GM19395 (cell line): ENCODE measurements around the gene PIP5K1C.
A peak's percentile ranks its signal among the peaks of the same experiment; 100 is the strongest.

Experiments
- ATAC-seq: cut with Tn5 transposase; IDR thresholded peaks from one replicate; pipeline ENCODE4 v1.9.1; 2021; ENCODE audit warnings: mild to moderate bottlenecking, moderate library complexity; ENCODE audit not compliant: unreplicated experiment

The PIP5K1C gene

DNA sequence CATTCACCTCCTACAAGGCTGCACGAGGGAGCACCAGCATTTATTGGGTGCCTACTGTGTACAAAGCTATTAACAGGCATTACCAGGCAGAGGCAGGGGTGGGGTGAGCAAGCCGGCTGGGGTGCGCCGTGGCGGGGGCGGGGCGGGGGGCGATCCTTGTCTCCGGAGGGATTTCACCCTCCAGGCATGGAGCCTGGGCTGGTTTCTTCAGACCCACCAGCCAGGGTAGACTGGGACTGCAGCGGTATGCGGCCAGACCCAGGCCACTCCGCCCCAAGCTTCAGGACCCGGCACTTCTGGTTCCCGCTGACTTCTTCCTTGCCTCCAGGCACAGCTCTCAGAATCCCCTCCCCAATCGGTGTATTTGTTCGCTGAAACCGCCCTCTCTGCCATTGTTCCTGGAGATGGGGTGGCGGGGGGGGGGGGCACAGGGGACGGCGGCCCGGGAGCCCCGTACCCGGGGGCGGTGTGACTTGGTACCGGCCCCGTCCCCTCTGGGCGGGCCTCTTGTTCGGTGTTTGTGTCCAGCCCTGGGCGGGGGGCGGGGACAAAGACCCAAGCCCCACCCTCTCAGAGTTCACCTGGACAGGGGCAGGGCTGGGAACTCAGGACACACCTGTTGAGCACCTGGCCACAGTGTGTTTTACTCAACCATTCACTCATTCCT lies 22.3 kb upstream of the PIP5K1C start:
- no peak for ATAC-seq

GRCh38 chr19:3721887-3722442 lies 21.7 kb upstream of the PIP5K1C start:
- ATAC-seq, result no peak

DNA sequence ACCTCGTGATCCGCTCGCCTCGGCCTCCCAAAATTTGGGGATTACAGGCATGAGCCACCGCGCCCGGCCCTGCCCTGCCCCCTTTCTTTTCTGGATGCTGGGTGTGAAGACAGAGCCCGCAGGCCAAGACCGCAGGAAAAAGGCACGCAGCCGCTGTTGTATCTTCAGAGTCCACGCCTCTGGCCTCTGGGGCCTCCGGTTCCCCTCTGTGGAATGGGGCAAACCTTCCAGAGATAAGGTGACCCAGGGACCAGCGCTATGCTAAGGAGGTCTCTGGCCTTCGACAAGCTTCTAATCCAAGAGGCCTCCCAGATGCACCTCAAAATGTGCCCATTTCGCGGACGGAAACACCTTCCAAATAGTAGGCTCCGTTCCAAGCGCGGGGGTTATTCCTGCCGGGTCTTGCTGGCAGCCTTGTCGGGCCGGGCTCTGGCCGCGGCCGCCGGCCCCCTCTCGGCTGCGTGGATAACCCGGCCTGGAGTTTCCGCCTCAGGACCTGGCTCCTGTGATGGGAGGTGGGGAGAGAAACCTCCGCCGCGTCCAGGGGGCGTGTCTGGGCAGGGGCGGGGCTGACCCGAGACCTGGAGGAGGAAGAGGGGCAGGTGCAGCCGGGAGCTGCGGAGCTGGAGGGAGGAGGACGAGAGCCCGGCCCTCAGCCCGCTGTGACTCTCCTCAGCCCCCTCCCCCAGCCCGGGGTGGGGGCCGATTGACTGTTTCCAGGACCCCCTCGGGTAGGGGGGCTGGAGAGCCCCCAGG lies 21.0 kb upstream of the PIP5K1C start:
- ATAC-seq, result no peak

GRCh38 chr19:3720349-3720917 lies 20.2 kb upstream of the PIP5K1C start:
- ATAC-seq, result no peak

DNA sequence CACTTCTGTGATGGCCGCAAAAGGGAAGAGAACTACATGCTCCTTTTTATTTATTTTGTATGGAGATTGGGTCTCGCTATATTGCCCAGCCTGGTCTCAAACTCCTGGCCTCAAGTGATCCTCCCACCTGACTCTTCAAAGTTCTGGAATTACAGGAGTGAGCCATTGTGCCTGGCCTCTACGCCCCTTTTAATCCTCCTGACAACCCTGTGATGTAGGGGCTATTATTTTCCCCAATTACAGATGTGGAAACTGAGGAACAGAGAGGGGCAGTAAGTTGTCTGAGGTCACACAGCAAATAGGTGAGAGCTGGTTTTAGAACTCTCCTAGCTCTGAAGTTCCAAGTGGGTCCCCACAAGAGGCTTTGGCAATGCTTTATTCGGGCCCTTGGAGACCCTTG lies 19.6 kb upstream of the PIP5K1C start:
- no peak for ATAC-seq

GRCh38 chr19:3716147-3716668 lies 15.9 kb upstream of the PIP5K1C start:
- ATAC-seq, result no peak

DNA sequence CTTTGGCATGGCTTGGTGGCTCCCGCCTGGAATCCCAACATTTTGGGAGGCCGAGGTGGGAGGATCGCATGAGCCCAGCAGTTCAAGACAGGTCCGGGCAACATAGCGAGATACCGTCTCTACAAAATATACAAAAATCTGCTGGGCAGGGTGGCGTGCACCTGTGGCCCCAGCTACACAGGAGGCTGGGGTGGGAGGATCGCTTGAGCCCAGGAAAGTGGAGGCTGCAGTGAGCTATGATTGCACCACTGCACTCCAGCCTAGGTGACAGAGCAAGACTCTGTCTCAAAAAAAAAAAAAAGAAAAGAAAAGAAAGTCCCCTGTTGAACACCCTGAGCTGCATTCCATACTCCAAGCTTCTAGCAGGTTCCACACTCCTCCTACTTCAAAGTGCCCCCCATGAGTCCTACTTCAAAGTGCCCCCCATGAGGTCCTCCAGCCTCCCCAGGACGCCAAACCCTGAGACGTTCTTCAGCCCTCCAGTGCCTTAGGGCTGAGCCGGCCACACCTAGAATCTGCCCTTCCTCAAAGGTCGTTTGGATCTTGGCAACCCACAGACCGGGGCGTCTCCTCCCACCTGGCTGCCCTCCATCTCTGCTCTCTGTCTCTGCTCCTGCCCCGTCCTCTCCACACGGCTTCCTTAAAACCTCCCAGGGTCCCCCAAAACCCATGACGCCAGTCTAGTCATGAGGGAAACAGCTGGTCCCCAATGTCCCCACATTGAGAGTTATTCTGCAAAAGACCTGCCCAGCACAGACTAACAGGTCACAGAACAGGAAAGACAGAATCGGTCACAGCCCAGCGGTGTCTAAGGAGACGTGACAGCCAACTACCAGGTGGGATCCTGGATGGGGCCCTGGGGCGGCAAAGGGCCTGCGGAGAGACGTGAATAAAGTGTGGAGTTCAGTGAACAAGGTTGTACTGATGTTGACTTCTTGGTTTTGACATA lies 12.7 kb upstream of the PIP5K1C start:
- ATAC-seq, result no peak

DNA sequence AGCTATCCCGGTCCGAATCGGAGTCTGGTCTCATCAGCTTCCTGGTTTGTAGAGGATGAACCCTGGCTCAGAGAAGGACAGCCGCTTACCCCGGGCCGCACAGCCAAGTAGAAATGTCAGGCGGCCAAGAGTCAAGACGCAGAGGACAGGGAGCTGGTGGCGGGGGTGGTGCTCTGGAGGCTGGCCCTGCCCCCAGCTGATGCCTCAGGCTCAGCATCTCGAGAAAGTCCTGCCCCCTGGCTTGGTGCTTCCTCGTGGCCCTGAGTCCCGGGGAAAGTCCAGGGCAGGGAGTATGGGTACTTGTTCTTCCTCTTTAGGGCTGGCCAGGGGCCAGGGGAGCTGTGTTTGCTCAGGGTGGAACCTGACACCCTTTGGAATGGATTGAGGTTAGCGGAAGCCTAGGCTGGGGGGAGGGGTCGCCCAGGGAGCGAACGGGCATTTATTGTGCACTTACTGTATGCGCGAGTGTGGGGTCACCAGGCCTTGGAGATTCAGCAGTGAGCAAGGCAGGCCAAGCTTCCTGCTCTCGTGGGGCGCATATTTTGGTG lies 10.1 kb upstream of the PIP5K1C start:
- no peak for ATAC-seq

DNA sequence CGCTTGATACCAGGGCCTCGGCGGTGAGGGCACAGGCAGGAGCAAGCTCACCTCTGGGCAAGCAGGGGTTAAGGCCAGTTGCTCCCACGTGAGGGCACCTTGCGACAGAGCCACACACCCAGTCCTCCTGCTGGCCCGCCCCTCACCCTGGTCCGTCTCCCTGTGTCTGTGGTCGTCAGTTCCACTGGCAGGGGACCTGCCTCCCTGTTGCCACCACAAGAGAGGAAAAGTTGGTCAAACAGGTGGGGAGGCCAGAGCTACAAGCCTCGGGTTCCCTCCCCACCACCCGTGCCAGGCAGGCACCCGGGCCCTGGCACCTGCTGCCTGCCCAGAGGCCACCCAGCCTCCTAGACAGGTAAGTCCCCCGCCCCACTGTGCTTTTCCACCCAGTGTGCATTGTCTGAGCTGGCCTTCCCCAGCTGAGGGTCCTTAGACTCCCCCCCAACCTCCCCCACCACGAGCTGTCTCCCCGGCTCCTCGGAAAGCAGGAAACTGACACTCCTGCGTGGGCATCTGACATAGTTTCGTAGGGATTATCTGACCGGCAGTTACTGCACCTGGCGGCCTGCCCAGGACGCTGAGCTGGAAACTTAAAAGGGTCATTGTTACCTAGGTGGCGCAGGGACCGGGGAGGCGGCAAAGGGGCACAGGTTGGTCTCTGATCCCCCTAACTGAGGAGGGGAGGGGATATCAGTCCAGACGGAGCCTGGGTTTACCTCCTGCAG lies 8.1 kb upstream of the PIP5K1C start, which contains the start of gene TJP3:
Gene TJP3 (plus strand): TSS at position 178 of the 725 bp plus-strand sequence. CDS start 20,049 bp downstream, outside the sequence.
- ATAC-seq, result no peak

- no peak for ATAC-seq
Measured at GRCh38 chr19:3707868-3708206, 7.6 kb upstream of the PIP5K1C start.

DNA sequence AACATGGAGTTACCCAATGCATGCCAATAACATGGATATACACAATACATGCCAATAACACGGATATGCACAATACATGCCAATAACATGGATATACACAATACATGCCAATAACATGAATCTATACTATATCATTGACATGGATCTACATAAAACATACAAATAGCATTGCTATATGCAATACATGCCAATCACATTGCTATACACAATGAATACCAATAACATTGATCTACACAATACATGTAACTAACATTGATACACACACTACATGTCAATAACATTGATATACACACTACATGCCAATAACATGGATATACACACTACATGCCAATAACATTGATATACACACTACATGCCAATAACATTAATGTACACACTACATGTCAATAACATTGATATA lies 932 bp upstream of the PIP5K1C start:
- no peak for ATAC-seq

DNA sequence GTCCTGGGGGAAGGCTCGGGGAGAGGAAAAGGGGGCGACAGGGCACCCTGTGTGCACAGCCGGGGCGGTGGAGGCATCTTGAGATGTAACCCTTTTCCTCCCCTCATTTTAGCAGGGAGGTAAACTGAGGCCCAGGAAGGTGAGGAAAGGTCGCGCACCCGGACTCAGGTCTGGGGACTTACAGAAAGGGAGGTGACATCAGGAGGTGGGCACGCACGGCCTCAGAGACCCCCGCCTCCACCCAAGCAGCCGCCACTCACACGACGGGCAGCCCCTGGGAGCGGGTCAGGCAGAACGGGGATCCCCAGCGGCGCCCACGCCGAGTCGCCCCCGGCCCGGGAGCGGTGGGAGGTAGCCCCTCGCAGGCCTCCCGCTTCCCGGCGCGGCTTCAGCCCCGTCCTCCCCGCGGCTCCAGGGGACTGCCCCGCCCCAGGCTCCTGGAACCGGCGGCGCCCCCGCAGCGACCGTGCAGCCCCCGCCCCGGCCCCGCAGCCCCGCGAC lies 477 bp downstream of the PIP5K1C start:
- peak; percentile 13 for ATAC-seq

DNA sequence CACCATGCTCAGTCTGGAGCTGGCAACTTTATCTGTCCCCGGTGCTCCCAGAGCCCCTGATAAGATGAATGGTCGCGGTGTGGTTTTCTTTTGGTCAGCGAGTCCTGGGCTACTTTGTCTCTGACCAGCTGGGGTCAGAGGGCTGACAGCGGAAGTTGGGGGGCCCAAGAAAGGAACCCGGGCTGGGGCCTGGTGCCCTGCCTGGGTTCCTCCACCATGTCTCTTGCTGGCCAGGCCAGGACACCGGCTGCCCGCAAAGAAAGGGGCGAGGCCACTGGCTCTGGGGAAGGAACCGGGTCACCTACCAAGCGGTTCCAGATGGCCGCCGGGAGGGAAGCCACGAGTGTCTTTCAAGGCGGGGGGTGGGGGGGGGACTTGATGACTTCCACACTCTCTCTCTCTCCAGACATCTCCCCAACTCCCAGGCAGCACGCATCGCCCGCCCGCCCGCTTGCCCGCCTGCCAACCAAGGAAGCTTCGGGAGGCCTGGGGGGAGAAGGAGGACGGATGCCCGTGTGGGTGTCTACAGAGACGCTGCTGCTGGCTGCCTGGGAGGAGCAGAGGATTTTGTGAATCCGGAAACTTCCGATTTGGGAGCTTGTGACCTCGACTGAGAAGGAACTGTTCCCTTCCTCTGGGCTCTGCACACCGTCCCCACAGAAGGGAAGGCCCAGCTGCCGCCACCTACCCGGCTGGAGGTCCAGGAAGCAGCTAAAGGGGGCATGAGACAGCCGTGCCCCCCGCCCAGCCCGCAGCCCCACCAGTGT lies 1.1 kb downstream of the PIP5K1C start:
- no peak for ATAC-seq

DNA sequence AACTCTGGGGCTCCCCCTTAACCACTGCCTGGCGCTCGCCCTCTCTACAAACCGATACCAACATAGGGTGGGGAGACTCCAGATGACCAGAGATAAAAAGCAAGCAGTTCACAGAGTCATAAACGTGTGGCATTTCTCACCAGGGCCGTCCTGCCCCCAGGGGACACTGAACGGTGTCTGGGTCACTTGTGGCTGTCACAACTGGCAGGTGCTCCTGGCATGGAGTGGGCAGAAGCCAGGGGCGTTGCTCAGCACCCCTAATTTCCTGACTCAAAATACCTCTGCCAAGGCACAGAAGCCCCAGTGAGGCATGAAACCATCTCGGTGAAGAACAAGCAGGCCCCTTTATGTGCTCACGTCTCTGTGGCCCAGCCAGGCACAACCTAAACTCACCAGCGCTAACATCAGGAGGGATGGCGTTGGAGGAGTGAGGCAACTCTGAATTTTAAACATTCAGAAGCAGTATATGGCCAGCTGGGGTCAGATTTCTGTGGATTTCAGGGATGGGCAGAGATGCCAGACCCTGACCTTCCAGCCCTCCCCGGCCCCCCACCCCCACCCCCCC lies 1.8 kb downstream of the PIP5K1C start:
- no peak for ATAC-seq

GRCh38 chr19:3697671-3698385 lies 2.4 kb downstream of the PIP5K1C start:
- ATAC-seq, result no peak

GRCh38 chr19:3697094-3697493 lies 3.2 kb downstream of the PIP5K1C start:
- ATAC-seq, result no peak

- no peak for ATAC-seq
Measured at GRCh38 chr19:3696660-3696995, 3.6 kb downstream of the PIP5K1C start.
